Right renal pelvis (tissue), 4 donors: ENCODE measurements around the gene L1TD1. TPM values are rescaled to one million over a fixed set of nuclear protein-coding genes. Genes with fewer than 3 reads are reported as not detected.
A peak's percentile ranks its signal among the peaks of the same experiment; 100 is the strongest.
"Not testable (repeated sequence)": the region's sequence is repeated elsewhere in the genome, so short reads cannot be mapped to it uniquely, and the experiment has no call there.

ENCODE experiments used
- DNase-seq, 4 donors: peaks; one replicate each; pipeline ENCODE4 v3.0.0-alpha.2; 2013; ENCODE audit warnings: low read depth in 4 of 4, low spot score in 3 of 4, missing footprints in 1 of 4
- polyA plus RNA-seq, 4 donors: library from polyadenylated mRNA; unstranded; fragments of 120-200 nt; gene quantifications; one replicate each; pipeline ENCODE4 v1.2.1, GENCODE V29; 2013; ENCODE audit not compliant: insufficient read length in 4 of 4

Gene L1TD1
- polyA plus RNA-seq, 4 donors: 2.8 to 5.9 (median 4.2) TPM

DNA sequence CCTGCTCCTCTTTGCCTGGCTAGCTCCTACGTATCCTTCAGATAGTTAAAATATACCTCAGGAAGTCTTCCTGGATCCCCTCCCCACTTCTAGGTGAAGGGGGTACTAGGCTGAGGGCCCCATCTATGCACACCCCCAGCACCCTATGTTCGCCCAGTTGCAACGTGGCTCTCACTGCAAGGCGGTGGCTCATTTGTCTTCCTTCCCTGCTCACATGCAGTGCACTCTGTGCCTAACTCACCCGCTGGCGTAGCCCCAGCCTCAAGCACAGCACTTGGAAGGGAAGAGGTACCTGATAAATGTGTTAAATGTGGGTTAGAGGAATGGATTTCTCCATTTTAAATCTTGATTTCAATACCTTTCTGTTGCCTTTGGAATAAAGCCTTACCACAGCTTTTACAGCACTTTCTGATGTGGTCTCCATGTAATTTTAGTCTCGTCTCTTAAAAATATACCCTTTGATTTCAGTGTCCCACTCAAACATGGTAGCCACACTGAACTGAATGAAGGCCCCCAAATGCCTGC, 39.3 kb downstream of the L1TD1 start:
- DNase-seq: no peak

DNA sequence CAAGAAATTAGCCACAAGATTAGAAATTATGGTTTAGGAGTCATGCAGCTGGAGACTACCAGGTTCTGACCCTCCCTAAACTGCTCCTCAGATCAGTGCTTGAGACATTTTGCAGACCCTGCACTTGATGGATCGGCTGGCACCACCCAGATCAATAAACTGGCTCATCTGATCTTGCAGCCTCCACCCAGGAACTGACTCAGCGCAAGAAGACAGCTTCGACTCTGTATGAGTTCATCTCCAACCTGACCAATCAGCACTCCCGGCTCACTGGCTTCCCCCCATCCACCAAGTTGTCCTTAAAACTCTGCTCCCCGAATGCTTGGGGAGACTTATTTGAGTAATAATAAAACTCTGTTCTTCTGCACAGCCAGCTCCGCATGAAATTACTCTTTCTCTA, 40.0 kb downstream of the L1TD1 start:
- no peak for DNase-seq

DNA sequence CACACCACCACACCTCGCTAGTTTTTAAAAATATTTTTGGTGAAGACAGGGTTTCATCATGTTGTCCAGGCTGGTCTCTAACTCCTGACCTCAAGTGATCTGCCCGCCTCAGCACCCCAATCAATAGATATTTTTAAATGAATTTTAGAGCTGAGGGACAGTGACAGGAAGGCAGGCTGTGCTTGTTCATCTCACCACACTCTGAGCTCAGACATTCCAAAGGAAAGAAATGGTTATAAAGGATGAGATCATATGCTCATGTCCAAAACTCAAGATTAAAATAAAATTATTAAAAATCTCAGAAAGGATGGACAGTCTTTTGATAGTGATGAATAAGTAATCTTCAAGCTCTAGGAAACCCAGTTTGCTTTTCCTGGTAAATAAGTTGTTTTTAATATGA, 40.9 kb downstream of the L1TD1 start:
- DNase-seq: no peak

DNA sequence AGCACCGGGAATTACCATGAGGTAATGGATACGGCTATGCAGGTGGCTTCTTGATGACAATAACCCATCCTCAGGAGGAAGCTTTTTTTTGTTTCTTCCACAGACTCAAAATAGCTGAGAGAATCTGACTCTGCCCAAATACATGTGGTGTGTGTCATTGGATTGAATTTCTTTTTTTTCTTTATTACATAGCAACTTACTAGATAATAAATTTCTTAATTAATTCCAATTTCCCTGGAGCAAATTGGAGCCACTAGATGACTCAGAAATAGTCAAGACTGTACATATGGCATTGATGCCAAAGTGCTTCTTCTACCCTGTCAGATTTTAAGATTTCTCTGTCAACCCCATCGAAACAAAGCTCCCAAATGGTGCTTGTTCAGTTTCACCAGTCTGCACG, 42.7 kb downstream of the L1TD1 start:
- DNase-seq: no peak

DNA sequence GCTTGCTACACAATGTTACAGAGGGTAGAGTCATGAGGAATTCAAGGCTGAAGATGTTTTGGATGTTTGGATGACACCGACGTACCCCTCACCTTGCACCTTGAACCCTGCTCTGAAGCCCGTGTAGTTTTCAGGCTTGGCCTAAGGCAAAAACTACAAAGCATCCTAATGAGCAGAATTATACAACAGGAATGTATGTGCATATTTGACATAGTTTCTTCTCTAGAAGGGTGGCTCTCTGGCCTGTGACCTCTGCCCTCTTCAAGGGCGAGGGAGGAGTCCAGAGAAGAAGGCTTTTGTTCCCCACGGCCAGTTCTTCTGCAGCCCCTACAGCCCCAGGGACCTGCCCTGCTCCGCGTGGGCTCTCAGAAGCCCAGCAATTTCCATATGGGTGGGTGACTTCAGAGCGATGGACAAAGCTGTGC, 43.3 kb downstream of the L1TD1 start:
- DNase-seq: no peak

DNA sequence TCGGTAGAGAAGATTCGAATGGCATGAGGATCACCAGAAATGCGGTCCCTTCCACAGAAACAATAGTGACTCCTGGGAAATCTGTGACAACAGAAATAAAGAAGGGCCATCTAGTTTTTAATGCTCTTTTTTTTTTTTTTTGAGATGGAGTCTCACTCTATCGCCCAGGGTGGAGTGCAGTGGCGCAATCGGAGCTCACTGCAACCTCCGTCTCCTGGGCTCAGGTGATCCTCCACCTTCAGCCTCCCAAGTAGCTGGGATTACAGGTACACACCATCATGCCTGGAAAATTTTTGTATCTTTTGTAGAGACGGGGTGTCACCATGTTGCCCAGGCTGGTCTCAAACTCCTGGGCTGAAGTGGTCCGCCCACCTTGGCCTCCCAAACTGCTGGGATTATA, 43.9 kb downstream of the L1TD1 start:
- no peak for DNase-seq

DNA sequence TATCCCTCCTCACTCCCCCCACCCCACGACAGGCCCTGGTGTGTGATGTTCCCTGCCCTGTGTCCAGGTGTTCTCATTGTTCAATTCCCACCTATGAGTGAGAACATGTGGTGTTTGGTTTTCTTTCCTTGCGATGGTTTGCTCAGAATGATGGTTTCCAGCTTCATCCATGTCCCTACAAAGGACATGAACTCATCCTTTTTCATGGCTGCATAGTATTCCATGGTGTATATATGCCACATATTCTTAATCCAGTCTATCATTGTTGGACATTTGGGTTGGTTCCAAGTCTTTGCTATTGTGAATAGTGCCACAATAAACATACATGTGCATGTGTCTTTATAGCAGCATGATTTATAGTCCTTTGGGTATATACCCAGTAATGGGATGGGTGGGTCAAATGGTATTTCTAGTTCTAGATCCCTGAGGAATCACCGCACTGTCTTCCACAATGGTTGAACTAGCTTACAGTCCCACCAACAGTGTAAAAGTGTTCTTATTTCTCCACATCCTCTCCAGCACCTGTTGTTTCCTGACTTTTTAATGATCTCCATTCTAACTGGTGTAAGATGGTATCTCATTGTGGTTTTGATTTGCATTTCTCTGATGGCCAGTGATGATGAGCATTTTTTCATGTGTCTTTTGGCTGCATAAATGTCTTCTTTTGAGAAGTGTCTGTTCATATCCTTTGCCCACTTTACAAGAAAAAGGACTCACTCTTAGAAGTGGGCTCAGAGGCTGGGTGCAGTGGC, 45.2 kb downstream of the L1TD1 start:
- DNase-seq: not testable (repeated sequence)

DNA sequence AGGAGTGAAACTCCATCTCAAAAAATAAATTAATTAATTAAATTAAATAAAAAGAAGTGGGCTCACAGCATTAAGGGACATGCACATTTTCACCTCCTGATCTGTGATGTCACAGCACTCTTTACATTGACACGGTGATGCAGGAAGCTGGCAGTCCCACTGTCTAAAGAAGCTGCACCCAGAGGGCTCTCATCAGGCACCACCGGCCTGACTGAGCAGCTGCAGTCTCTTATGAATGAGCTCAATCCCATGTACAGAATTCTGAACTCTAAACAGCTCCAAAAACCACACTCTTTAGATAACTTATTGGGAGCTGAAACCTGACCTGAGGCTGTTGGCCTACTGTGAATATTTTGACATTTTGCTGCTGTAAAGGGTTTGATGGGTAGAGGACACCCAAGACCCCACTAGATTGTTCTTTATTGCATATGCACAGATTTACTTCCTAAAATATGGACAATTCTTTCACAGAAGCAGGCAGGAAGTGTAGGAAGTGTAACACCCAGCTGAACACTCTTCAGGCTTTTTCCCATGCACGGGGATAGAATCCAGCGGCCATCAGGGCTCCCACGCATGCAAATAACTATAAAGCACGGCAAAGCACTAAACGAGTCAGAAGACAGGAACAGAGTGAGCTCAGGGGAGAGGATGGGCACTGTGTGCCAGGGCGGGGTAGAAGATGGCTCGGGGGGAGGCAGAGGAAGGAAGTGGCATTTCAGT, 46.2 kb downstream of the L1TD1 start:
- no peak for DNase-seq

DNA sequence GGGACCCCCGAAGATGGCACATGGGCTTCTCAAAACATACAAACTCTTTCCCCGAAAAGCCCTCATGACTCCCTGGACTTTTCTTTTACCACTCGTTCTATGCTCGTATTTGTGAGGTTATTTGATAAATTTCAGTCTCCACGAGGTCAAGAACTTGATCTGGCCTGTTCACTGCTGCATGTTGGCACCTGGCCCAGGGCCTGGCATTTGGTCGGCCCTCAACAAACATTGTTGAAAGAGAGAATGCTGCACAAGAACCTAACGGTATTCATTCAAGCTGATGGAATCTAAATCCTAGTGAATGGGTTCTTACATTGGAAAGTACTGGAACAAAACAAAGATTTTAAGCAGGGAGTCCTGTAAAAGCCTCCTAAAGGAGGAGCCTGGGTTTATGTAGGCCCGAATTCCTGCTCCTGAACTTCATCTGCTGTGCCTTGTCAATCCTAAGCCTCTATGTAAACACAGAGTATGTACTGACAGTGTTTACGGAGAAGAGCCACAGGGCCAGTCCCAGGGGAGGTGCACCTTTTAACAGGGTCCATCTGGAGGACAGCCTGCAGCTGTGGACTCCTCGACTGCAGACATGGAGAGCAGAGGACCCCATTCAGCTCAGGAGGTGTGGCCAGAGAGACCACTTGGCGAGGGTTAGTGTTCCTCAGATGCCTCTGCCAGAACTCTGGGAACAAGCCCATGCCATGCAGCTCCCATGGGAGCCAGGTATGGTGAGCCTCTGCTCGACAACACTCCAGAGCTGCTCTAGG, 46.9 kb downstream of the L1TD1 start:
- DNase-seq: peak in 1 of 4 donors; percentile 10

DNA sequence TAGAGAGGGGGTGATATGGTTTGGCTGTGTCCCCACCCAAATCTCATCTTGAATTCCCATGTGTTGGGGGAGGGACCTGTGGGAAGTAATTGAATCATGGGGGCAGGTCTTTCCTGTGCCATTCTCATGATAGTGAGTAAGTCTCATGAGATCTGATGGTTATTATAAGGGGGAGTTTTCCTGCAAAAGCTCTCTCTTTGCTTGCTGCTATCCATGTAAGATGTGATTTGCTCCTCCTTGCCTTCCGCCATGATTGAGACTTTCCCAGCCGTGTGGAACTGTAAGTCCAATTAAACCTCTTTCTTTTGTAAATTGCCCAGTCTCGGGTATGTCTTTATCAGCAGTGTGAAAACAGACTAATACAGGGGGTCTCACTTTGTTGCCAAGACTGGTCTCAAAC, 49.7 kb downstream of the L1TD1 start:
- not testable (repeated sequence) for DNase-seq

DNA sequence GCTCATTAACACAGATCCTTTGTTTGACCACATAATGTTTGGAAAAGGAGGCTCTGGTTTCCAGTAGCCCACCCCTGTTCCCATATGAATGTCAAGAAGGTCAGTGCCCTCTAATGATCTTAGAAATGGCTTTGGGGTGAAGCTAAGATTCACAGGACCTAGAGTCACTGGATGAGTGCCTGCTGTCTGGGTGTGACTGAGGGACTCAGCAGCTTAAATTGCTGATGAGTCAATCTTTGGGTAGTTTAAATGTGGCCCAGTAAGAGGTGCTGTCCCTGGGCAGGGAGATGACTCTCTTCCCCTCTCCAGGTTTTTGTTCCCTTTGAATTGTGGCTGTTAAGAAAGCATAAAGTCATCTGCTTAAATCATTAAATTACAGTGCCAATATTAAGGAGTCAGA, 50.6 kb downstream of the L1TD1 start:
- DNase-seq: no peak

DNA sequence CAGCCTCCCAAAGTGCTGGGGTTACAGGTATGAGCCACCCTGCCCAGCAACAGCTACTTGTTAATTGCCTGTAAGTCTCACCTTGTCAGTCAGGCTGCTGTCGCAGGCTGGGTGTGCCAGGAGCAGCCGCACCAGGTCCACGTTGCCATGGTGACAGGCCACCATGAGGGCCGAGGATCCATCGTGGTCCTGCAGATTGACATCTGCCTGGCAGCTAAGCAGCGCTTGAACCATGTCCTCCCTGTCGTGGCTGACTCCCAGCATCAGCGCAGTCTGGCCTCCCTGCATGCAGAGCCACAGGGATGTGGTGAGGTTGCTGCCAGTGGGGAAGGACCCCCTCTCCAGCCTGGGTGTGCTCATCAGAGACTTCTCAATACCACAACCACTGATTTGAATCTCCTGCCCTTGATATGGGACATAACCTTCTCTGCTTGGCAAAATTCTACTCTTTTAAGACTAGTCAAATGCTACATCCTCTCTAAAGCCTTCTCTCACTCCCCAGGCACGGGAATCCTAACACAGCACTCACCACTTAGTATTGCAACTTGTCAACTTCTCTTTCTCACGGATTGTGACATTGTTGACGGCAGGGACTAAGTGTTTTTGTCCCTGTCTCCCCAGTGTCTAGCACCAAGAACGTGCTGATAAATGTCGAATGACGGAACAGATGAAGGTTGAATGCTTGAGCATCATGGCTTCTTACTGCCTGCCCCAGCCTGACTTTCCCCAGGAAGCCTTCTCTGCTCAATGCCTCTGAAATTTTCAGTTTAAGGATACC, 52.9 kb downstream of the L1TD1 start:
- no peak for DNase-seq

DNA sequence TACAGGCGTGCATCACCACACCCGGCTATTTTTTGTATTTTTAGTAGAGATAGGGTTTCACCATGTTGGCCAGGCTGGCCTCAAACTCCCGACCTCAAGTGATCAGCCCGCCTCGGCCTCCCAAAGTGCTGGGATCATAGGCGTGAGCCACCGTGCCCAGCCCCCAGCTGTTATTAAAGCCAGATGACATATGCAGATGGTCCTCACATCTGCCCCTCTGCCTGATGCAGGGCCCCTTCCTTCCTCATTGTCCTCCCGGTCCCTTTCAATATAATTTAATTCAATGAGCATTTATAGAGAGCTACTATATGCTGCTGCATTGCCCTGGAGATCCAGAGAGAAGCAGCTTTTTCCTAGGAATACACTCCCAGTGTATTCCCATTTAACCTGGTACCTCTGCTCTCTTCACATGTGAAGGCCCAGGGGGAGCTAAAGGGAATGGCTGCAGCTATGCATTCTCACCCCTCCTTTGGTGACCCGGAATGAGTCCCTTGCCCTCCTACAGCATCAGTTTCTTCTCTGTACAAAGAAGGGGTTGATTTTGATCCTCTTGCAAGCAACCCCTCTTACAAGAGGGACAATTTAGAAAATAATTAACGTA, 55.6 kb downstream of the L1TD1 start:
- no peak for DNase-seq

DNA sequence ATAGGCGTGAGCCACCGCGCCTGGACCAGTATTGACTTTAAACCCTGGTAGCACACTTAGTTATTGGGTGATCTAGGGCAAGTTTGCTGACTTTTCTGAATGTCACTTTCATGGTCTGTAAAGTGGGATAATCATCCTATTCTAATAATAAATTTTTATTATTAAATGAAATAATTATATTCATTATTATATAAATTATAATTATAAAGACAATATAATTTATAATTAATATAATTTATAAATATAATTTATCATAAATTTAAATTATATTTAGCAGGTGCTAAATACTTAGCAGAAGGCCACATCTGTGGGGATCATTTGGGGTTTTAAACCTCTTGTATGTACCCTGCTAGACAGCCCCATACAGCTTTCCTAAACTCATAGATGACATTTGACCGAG, 64.9 kb downstream of the L1TD1 start:
- DNase-seq: no peak

DNA sequence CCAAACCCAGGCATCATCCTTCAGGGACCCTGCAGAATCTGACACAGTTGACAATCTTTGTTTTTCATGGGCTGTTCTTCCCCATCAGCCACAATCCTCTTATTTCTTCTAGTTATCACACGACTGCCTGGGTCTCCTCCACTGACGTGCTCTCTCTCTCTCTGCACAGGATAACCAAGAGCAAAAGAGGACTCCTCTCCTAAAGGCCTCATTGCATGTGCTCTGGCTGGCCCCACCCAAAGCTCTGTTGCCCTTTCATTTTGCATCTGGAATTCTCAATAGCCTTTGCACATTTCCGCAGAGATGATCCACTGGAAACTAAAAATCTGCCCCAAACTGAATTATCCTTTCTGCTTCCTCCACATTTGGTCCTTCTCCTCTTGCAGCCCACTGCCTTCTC, 66.0 kb downstream of the L1TD1 start:
- DNase-seq: no peak

Other genes starting within 250 kb of the L1TD1 start
- 10 to 100 TPM; 19.2 to 29.4 (median 21.5) TPM for gene KANK4, start 124.6 kb downstream of the L1TD1 start, polyA plus RNA-seq
- 10 to 100 TPM; 62.0 to 81.6 (median 78.5) TPM for gene USP1, start 242.2 kb downstream of the L1TD1 start, polyA plus RNA-seq